ENCODE data around the gene USF2.

GRCh38 chr19:35276706-35277281 is 8.0 kb downstream of the USF2 start:
- TF ChIP-seq POLR2A (IDR thresholded peaks at IDR 0.05) (no peak), CTCF (IDR thresholded peaks at IDR 0.05) (no peak)
